ENCODE results near the gene RALGAPB. TPM values are rescaled to one million over a fixed set of nuclear protein-coding genes. Genes with fewer than 3 reads are reported as not detected.

RALGAPB gene
- total RNA-seq, 1 experiment from 2014 or later = 36.7 TPM

DNA sequence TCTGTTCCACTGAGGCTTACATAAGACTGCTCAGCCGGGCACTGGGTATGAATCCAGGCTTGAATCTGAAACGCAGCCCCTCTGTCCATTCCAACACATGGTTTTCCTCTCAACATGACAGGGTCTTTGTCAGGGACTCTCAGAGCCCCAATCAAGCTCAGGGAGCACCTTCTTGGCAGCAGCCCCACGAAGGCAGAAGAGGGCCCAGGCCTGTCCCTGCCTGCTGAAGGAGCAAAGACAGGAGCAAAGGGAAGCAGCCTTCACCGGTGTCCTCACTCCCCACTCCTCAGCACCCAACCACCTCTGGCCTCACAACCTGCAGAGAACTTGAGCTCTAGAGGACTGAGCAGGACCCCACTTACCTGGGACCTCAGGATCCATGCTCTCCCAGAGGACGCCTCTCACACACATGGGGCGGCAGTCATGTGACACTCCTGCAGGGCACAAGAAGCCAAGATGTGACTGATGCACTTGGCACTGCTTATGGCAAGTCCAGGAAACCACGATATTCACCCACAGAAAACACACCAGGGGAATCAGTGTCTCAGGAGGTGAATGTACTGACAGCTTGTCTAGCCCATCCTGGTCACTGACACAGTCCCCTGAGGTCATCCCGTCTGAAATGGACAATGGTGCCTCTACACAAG, 41.8 kb upstream of the RALGAPB start:
- CTCF ChIA-PET = interaction anchor here (0.6 to 5.6 kb wide), 2 partner anchors 16 to 438 kb away, joined by 3 to 65 read pairs; no protein-coding TSS in a partner anchor
- POLR2A ChIA-PET = no interaction called here
- TF ChIP-seq, protein P1, sequence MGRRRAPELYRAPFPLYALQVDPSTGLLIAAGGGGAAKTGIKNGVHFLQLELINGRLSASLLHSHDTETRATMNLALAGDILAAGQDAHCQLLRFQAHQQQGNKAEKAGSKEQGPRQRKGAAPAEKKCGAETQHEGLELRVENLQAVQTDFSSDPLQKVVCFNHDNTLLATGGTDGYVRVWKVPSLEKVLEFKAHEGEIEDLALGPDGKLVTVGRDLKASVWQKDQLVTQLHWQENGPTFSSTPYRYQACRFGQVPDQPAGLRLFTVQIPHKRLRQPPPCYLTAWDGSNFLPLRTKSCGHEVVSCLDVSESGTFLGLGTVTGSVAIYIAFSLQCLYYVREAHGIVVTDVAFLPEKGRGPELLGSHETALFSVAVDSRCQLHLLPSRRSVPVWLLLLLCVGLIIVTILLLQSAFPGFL (CRISPR knock-in tag; IDR thresholded peaks at IDR 0.05; ENCODE audit: borderline replicate concordance) = no peak
- TF ChIP-seq ZNF396 (CRISPR knock-in tag; IDR thresholded peaks at IDR 0.05; ENCODE audit: borderline replicate concordance) = no peak
- no peak for TF ChIP-seq JAZF1 (CRISPR knock-in tag; IDR thresholded peaks at IDR 0.05)
- TF ChIP-seq PRRX2 (CRISPR knock-in tag; IDR thresholded peaks at IDR 0.05) = no peak
- TF ChIP-seq, protein P2, sequence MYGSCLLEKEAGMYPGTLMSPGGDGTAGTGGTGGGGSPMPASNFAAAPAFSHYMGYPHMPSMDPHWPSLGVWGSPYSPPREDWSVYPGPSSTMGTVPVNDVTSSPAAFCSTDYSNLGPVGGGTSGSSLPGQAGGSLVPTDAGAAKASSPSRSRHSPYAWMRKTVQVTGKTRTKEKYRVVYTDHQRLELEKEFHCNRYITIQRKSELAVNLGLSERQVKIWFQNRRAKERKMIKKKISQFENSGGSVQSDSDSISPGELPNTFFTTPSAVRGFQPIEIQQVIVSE (CRISPR knock-in tag; IDR thresholded peaks at IDR 0.05; ENCODE audit: borderline replicate concordance) = no peak
- no peak for TF ChIP-seq ZNF416 (CRISPR knock-in tag; IDR thresholded peaks at IDR 0.05)
- TF ChIP-seq, protein P3, sequence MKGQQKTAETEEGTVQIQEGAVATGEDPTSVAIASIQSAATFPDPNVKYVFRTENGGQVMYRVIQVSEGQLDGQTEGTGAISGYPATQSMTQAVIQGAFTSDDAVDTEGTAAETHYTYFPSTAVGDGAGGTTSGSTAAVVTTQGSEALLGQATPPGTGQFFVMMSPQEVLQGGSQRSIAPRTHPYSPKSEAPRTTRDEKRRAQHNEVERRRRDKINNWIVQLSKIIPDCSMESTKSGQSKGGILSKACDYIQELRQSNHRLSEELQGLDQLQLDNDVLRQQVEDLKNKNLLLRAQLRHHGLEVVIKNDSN (CRISPR knock-in tag; IDR thresholded peaks at IDR 0.05) = no peak
- no peak for TF ChIP-seq TCF7 (CRISPR knock-in tag; IDR thresholded peaks at IDR 0.05; ENCODE audit: low read depth)
- H3K4me1 Mint-ChIP-seq = peaks cover 24% of the 10 kb centered on the region
- ATAC-seq (no peak), DNase-seq (ENCODE audit: low spot score) (no peak)
- H3K36me3 Mint-ChIP-seq = peaks cover 85% of the 10 kb centered on the region
- H3K27me3 Mint-ChIP-seq (ENCODE audit: low read depth) = no peaks in the 10 kb centered on the region
- H3K27ac Mint-ChIP-seq = no peak overlapping the region
- H3K9me3 Mint-ChIP-seq = no peaks in the 10 kb centered on the region
- no peak overlapping the region for H3K4me3 Mint-ChIP-seq

DNA sequence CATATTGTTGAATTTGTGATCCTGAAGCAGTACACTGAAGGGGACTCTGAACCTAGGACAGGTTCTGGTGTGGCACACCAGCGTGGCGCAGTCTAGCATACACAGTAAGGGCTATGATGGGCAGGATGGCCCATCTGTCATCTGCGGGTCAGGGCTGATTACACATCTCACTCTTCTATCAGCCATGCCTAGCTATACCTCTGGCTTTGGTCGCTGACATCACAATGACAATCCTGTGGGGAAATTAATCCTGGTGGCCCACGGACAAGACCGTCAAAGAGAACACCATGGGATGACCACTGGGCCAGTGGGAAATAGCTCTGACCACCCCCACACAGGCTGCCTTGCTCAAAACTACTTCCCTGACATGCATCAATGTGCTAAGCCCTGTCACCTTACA, 40.4 kb upstream of the RALGAPB start:
- DNase-seq (ENCODE audit: low spot score) (no peak), ATAC-seq (no peak)
- peaks cover 70% of the 10 kb centered on the region for H3K36me3 Mint-ChIP-seq
- 0 out of 2 replicates have a peak overlapping the region, but pooled peaks have one; percentile 47 for H3K27ac Mint-ChIP-seq
- peak overlapping the region; percentile 14; the same call in 1 of the 2 replicates for H3K4me3 Mint-ChIP-seq
- ChIA-PET CTCF (interaction anchor here (5.6 kb wide), 1 partner anchor 15 kb away, joined by 65 read pairs; no protein-coding TSS in a partner anchor), POLR2A (no interaction called here)
- no peaks in the 10 kb centered on the region for H3K9me3 Mint-ChIP-seq
- peaks cover 24% of the 10 kb centered on the region for H3K4me1 Mint-ChIP-seq
- H3K27me3 Mint-ChIP-seq (ENCODE audit: low read depth) = no peaks in the 10 kb centered on the region
- TF ChIP-seq JUN (CRISPR knock-in tag; IDR thresholded peaks at IDR 0.05) (no peak), RORB (CRISPR knock-in tag; IDR thresholded peaks at IDR 0.05) (no peak), MXD4 (CRISPR knock-in tag; IDR thresholded peaks at IDR 0.05; ENCODE audit: borderline replicate concordance) (no peak), ZNF138 (CRISPR knock-in tag; conservative IDR thresholded peaks at IDR 0.05) (no peak), ETV6 (CRISPR knock-in tag; IDR thresholded peaks at IDR 0.05) (no peak), FOXP1 (CRISPR knock-in tag; IDR thresholded peaks at IDR 0.05; ENCODE audit: borderline replicate concordance) (no peak), GRHL2 (CRISPR knock-in tag; IDR thresholded peaks at IDR 0.05; ENCODE audit: insufficient replicate concordance, severe bottlenecking) (no peak), TEAD1 (CRISPR knock-in tag; IDR thresholded peaks at IDR 0.05) (no peak), PRRX2 (CRISPR knock-in tag; IDR thresholded peaks at IDR 0.05) (no peak), TCF7 (CRISPR knock-in tag; IDR thresholded peaks at IDR 0.05; ENCODE audit: low read depth) (no peak)
- TF ChIP-seq, protein P4, sequence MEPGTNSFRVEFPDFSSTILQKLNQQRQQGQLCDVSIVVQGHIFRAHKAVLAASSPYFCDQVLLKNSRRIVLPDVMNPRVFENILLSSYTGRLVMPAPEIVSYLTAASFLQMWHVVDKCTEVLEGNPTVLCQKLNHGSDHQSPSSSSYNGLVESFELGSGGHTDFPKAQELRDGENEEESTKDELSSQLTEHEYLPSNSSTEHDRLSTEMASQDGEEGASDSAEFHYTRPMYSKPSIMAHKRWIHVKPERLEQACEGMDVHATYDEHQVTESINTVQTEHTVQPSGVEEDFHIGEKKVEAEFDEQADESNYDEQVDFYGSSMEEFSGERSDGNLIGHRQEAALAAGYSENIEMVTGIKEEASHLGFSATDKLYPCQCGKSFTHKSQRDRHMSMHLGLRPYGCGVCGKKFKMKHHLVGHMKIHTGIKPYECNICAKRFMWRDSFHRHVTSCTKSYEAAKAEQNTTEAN (CRISPR knock-in tag; IDR thresholded peaks at IDR 0.05) = no peak
- TF ChIP-seq, protein P3 (CRISPR knock-in tag; IDR thresholded peaks at IDR 0.05) = no peak
- TF ChIP-seq, protein P5, sequence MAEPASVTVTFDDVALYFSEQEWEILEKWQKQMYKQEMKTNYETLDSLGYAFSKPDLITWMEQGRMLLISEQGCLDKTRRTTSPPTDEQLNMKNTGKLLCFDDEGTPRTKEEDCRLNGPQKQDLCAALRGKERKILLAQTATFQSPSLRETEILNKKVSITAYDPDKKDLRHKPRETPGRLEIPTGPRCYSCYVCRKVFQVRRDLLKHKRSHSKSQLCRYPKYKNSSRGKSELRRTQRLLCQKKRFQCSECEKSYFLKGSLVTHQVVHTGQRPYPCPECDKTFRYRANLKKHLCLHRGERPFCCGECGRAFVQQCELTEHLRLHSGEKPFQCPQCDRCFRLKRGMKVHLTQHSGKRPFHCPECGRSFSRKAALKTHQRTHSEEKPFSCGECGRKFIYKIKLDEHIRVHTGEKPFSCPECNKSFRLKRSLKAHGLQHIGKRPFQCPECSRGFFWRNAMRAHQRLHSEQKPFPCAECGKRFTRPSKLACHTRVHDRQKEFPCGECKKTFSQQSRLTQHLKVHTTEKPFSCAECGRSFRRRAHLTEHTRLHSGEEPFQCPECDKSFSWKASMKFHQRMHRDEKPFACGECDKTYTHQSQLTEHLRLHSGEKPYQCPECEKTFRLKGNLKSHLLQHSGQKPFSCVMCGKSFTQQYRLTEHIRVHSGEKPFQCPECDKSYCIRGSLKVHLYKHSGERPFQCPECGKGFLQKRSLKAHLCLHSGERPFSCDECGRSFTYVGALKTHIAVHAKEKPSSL (CRISPR knock-in tag; conservative IDR thresholded peaks at IDR 0.05) = no peak
- TF ChIP-seq, protein P6, sequence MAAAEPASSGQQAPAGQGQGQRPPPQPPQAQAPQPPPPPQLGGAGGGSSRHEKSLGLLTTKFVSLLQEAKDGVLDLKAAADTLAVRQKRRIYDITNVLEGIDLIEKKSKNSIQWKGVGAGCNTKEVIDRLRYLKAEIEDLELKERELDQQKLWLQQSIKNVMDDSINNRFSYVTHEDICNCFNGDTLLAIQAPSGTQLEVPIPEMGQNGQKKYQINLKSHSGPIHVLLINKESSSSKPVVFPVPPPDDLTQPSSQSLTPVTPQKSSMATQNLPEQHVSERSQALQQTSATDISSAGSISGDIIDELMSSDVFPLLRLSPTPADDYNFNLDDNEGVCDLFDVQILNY (CRISPR knock-in tag; IDR thresholded peaks at IDR 0.05) = no peak
- TF ChIP-seq, protein P7, sequence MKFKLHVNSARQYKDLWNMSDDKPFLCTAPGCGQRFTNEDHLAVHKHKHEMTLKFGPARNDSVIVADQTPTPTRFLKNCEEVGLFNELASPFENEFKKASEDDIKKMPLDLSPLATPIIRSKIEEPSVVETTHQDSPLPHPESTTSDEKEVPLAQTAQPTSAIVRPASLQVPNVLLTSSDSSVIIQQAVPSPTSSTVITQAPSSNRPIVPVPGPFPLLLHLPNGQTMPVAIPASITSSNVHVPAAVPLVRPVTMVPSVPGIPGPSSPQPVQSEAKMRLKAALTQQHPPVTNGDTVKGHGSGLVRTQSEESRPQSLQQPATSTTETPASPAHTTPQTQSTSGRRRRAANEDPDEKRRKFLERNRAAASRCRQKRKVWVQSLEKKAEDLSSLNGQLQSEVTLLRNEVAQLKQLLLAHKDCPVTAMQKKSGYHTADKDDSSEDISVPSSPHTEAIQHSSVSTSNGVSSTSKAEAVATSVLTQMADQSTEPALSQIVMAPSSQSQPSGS (CRISPR knock-in tag; IDR thresholded peaks at IDR 0.05; ENCODE audit: borderline replicate concordance, low read depth) = no peak
- TF ChIP-seq, protein P8, sequence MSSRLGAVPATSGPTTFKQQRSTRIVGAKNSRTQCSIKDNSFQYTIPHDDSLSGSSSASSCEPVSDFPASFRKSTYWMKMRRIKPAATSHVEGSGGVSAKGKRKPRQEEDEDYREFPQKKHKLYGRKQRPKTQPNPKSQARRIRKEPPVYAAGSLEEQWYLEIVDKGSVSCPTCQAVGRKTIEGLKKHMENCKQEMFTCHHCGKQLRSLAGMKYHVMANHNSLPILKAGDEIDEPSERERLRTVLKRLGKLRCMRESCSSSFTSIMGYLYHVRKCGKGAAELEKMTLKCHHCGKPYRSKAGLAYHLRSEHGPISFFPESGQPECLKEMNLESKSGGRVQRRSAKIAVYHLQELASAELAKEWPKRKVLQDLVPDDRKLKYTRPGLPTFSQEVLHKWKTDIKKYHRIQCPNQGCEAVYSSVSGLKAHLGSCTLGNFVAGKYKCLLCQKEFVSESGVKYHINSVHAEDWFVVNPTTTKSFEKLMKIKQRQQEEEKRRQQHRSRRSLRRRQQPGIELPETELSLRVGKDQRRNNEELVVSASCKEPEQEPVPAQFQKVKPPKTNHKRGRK (CRISPR knock-in tag; IDR thresholded peaks at IDR 0.05; ENCODE audit: borderline replicate concordance) = no peak
- TF ChIP-seq, protein P9, sequence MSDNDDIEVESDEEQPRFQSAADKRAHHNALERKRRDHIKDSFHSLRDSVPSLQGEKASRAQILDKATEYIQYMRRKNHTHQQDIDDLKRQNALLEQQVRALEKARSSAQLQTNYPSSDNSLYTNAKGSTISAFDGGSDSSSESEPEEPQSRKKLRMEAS (CRISPR knock-in tag; IDR thresholded peaks at IDR 0.05) = no peak
